Fibroblast of the aortic adventitia (primary cell): ENCODE data around the gene TBC1D3B. TPM values are rescaled to one million over a fixed set of nuclear protein-coding genes. Genes with fewer than 3 reads are reported as not detected.
"Not testable (repeated sequence)": the region's sequence is repeated elsewhere in the genome, so short reads cannot be mapped to it uniquely, and the experiment has no call there.

Experiments used
- DNase-seq: peaks from one replicate; pipeline ENCODE4 v3.0.0-alpha.2; 2010; ENCODE audit warnings: low read depth
- H3K4me3 ChIP-seq: 2 replicates; pipeline ENCODE4 v1.5.1; 2011; ENCODE audit warnings: low read depth, mild to moderate bottlenecking, control low read depth, low read length, moderate library complexity
- total RNA-seq: library from RNA; depleted of rRNA; stranded (reverse); fragments of >200 nt; gene quantifications from 2 replicates; pipeline ENCODE4 v1.2.3, GENCODE V29; 2012; ENCODE audit warnings: low replicate concordance
- TF ChIP-seq, protein P1 (sequence below): IDR thresholded peaks from 2 replicates; pipeline ENCODE4 v1.5.1; 2011; ENCODE audit warnings: mild to moderate bottlenecking, low read length, control low read depth, inconsistent platforms; ENCODE audit not compliant: insufficient read depth

Gene TBC1D3B
- total RNA-seq, 1 donor, result 0.36 TPM

DNA sequence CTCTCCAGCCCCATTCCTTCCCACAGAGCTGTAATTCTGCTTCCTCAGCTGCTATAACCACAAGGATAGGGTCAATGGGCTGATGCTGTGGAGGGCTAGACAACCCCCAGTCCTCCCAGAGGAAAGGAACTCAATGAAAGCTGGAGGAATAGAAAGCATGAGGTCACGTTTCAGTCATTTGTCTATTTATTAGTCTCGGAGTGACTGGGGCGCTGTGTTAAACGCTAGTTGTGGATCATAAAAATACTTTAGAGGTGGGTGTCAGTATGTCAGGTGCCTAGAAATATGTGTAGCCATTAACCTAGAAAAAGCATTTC lies 20.9 kb upstream of the TBC1D3B start:
- no peak overlapping the region for H3K4me3 ChIP-seq
- no peak for DNase-seq
- TF ChIP-seq, protein P1, sequence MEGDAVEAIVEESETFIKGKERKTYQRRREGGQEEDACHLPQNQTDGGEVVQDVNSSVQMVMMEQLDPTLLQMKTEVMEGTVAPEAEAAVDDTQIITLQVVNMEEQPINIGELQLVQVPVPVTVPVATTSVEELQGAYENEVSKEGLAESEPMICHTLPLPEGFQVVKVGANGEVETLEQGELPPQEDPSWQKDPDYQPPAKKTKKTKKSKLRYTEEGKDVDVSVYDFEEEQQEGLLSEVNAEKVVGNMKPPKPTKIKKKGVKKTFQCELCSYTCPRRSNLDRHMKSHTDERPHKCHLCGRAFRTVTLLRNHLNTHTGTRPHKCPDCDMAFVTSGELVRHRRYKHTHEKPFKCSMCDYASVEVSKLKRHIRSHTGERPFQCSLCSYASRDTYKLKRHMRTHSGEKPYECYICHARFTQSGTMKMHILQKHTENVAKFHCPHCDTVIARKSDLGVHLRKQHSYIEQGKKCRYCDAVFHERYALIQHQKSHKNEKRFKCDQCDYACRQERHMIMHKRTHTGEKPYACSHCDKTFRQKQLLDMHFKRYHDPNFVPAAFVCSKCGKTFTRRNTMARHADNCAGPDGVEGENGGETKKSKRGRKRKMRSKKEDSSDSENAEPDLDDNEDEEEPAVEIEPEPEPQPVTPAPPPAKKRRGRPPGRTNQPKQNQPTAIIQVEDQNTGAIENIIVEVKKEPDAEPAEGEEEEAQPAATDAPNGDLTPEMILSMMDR, result no peak

DNA sequence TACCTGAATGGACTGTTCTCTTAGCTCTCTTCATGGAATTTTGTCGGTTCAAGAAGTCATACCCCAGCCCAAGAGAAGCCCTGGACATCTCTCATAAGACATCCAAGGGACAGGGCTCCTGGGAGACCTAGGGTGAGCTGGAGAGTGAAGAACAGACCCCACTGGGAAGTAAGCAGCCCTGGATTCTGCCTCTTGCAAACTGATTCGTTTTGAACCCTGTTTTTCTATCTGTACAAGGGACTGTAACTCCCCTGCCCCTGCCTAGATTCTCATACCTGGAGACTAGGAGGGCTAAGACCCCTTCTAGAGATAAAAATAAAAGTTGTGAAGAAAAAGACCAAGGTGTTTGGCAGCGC lies 19.7 kb upstream of the TBC1D3B start:
- no peak for DNase-seq
- TF ChIP-seq, protein P1, result no peak
- H3K4me3 ChIP-seq, result no peak overlapping the region

DNA sequence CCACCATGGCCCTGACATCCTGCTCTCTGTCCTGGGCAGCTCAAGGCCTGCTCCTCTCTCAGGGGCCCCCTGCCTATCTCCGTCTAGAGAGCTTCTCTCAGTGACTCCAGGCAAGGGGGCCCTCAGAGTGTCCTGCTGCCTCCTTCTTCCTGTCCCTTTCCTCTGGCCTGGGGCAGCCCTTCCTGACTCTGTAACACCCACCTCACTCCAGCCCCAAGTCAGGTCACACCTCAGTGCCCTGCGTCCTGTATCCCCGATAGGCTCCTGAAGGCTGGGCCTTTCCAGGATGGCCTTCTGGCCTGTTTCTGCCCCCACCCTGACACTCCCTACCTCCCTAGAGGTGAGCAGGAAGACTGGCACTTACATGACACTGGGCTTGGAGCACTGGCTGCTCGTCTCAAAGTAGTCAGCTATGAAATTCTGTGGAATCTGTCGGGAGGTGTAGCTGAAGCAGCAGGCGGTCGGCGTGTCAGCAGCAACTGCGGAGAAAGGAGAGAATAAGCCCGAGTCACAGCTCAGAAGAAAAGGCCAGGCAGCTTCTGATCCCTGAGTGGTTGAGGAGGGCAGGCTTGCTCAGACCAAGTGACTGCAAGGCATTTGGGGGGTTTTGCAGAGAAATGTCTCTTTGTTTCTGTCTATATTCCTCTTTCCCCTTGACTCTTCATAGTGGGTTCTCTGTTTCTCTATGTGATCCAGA lies 19.1 kb upstream of the TBC1D3B start:
- no peak overlapping the region for H3K4me3 ChIP-seq
- TF ChIP-seq, protein P1, result no peak
- DNase-seq, result no peak

DNA sequence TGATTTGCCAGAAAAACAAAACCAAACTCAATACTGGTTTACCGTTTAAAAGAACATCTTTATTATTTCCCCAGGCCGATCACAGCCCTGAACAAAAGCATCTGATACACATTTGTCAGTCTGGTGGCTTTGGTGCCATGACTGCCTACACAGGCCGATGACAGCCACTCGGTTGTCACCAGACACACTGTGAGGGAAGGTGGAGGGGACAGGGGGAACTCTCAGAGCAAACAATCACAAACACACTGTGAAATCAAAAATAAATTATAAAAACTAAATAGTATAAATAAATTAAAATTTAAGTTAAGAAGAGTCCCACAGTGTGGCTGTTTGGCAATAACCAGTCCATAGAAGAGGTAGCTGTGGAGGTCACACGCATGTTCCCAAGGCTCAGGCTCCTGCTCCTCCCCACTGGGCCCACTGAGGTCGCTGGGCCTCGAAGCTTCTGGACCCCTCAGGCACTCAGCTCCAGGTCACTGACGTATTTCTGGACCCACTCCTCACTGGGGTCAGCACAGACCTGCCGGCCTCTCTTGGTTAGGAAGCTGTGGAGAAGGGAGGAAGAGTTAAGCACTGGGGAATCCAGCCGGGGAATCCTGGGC lies 18.5 kb upstream of the TBC1D3B start:
- not testable (repeated sequence) for H3K4me3 ChIP-seq, DNase-seq

DNA sequence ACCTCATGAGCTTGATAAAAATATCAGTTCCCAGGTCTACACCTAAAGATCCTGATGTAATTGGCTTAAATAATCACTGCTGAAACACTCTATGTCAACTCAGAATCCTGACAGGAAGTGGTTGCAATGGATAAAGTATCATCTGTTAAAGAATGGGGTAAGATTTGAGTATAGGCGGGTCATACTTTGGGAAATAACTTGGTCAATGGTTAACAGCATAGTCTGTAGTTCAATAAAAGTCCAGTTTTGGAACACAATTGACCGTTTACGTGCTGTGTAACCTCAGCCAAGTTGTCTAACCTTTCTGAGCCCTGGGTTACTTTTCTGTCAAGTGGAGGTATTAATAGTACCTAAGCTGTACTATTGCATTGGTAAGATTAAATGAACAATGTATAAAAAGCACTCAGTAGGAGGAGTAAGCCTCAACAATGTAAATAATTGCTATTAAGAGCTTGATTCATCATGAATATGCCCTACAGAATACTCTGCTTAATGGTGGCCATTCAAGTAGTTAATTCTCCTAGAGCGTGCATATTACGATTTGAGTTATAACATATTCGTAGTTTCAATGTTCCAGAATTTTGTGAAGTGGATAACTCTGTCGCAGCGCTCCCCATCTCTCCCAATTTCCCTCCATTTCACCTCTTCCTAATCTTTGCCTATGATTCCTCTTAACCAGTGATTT lies 17.9 kb upstream of the TBC1D3B start:
- not testable (repeated sequence) for DNase-seq

DNA sequence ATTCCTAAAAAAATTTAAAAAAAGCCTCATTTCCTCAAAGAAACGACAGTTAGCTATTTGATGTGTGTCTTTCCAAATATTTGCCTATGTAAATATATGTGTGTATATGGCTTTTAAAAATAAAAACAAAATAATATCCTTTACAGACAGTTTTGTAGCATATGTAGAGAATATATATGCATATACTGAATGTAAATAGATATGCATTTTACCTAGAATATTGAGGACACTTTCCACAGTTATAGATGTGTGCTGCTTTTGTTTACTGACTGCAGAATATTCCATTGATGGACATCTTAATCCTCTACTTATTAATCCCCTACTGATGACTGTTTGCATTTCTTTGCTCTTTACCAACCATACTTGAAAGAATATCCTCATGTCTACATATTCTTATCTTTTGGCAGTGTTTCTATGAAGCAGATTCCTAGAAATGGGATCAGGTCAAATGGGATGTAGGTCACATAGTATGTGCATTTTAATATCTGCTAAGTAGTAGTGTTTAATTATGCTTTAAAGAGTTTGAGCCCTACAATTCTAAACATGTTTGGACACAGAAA lies 16.9 kb upstream of the TBC1D3B start:
- no peak for DNase-seq
- TF ChIP-seq, protein P1, result no peak
- no peak overlapping the region for H3K4me3 ChIP-seq

More for the DNA sequence above, 17.9 kb upstream of the TBC1D3B start:
- H3K4me3 ChIP-seq, result not testable (repeated sequence)

DNA sequence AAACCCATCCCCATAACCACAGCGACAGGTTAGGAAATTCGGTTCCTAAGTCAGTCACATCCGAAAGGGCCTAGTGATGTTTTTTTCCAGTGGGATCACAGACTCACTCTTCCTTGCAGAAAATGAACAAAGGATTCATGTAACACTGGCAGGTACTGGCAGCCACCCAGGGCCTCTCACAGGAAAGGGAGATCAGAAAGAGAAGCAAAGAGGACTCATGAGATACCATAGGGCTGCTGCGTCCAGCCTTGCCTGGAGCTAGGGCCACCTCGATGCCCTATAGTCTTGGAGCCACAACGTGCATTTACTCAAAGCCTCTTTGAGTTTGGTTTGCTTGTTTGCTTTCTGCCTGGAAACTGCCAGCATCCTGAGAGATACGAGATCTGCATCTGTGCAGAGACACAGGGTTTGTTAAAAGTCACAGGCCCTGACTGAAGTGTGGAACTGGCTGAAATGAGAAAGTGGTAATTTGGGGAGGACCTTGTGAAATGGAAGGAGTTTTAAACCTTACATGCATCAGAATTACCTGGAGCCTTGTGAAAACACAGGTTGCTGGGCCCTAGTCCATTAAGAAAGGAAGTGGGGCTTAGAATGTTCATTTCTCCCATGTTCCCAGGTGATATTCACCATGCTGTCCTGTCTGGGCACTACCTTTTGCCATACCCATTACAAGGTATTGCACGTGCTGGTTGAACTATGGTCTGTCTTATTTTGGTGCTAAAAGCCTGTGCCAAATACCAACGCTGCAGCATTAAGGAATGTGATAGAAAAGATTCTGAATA lies 14.3 kb upstream of the TBC1D3B start:
- not testable (repeated sequence) for H3K4me3 ChIP-seq, DNase-seq

DNA sequence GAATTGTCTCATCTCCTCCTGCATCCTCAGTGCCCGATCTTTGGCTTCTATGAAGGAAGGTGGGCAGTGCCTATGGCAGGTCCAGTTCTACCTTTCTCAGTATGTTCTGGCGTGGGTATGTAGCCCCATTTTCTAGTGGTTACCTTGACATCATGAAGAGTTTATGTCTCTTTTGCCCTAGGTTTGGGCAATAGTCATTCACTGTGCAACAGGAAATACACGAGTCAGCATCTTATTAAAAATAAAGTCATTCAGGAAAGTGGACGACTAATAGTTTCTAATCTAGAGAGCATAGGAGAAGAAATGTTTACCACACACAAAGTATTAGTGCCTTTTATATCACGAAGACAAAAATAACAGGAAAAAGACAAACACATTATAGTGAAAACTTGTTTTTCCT lies 13.6 kb upstream of the TBC1D3B start:
- H3K4me3 ChIP-seq, DNase-seq: not testable (repeated sequence)
